ENCODE results near the gene SLC9A7. TPM values are rescaled to one million over a fixed set of nuclear protein-coding genes. Genes with fewer than 3 reads are reported as not detected.

SLC9A7 gene
- total RNA-seq, 1 experiment from 2014 or later = 20.9 TPM

GRCh38 chrX:46678232-46678631 lies 80.7 kb downstream of the SLC9A7 start:
- no peaks in the 10 kb centered on the region for H3K9me2 ChIP-seq (ENCODE audit: insufficient read depth)
- DNase-seq = no peak

GRCh38 chrX:46676399-46677356 lies 82.2 kb downstream of the SLC9A7 start:
- intact Hi-C loops (cut with micrococcal nuclease; ENCODE audit: unreplicated experiment) = no loop called here
- POLR2A ChIA-PET (ENCODE audit: unreplicated experiment) = no interaction called here
- Histone ChIP-seq H3K36me3 (ENCODE audit: low read depth) (no peaks in the 10 kb centered on the region), H2AFZ (no peak overlapping the region), H3F3A (ENCODE audit: insufficient read depth, low read depth) (no peaks in the 10 kb centered on the region), H3K4me1 (replicated peaks; ENCODE audit: insufficient read depth) (no peaks in the 10 kb centered on the region), H3K4me2 (no peak overlapping the region), H3K9me3 (ENCODE audit: insufficient read depth, low read depth) (no peaks in the 10 kb centered on the region), H4K20me1 (ENCODE audit: insufficient read depth) (no peaks in the 10 kb centered on the region), H3K27ac (no peak overlapping the region), H3K4me3 (no peak overlapping the region), H3K27me3 (ENCODE audit: insufficient read depth, low read depth) (no peaks in the 10 kb centered on the region), H3K79me2 (ENCODE audit: low read depth) (no peaks in the 10 kb centered on the region), H3K9me2 (ENCODE audit: insufficient read depth) (no peaks in the 10 kb centered on the region)
- CTCF ChIA-PET = no interaction called here
- TF ChIP-seq EZH2 (IDR thresholded peaks at IDR 0.05; ENCODE audit: low read depth) = no peak
- no peak for TF ChIP-seq CTCF (conservative IDR thresholded peaks at IDR 0.05)
- BruUV-seq (replicated peaks) = no TSS peak
- DNase-seq = no peak

More at GRCh38 chrX:46678232-46678631, 80.7 kb downstream of the SLC9A7 start:
- no peak for TF ChIP-seq EZH2 (IDR thresholded peaks at IDR 0.05; ENCODE audit: low read depth)
- no peak for TF ChIP-seq CTCF (conservative IDR thresholded peaks at IDR 0.05)
- POLR2A ChIA-PET (ENCODE audit: unreplicated experiment) = no interaction called here
- CTCF ChIA-PET = no interaction called here
- Histone ChIP-seq H3K4me1 (replicated peaks; ENCODE audit: insufficient read depth) (no peaks in the 10 kb centered on the region), H3K4me2 (no peak overlapping the region), H3K27me3 (ENCODE audit: insufficient read depth, low read depth) (no peaks in the 10 kb centered on the region), H3F3A (ENCODE audit: insufficient read depth, low read depth) (no peaks in the 10 kb centered on the region), H3K79me2 (ENCODE audit: low read depth) (no peaks in the 10 kb centered on the region), H3K36me3 (ENCODE audit: low read depth) (no peaks in the 10 kb centered on the region), H3K4me3 (no peak overlapping the region), H4K20me1 (ENCODE audit: insufficient read depth) (no peaks in the 10 kb centered on the region), H3K9me3 (ENCODE audit: insufficient read depth, low read depth) (no peaks in the 10 kb centered on the region), H2AFZ (no peak overlapping the region), H3K27ac (no peak overlapping the region)
- intact Hi-C loops (cut with micrococcal nuclease; ENCODE audit: unreplicated experiment) = no loop called here
- BruUV-seq (replicated peaks) = no TSS peak

GRCh38 chrX:46673620-46674359 lies 85.1 kb downstream of the SLC9A7 start:
- Histone ChIP-seq H3K4me1 (replicated peaks; ENCODE audit: insufficient read depth) (no peaks in the 10 kb centered on the region), H3K79me2 (ENCODE audit: low read depth) (no peaks in the 10 kb centered on the region), H3K36me3 (ENCODE audit: low read depth) (no peaks in the 10 kb centered on the region), H3K9me3 (ENCODE audit: insufficient read depth, low read depth) (no peaks in the 10 kb centered on the region), H4K20me1 (ENCODE audit: insufficient read depth) (no peaks in the 10 kb centered on the region), H3F3A (ENCODE audit: insufficient read depth, low read depth) (no peaks in the 10 kb centered on the region), H3K9me2 (ENCODE audit: insufficient read depth) (no peaks in the 10 kb centered on the region), H3K27me3 (ENCODE audit: insufficient read depth, low read depth) (no peaks in the 10 kb centered on the region), H3K4me3 (no peak overlapping the region), H3K4me2 (no peak overlapping the region), H3K27ac (no peak overlapping the region), H2AFZ (no peak overlapping the region)
- DNase-seq = no peak
- CTCF ChIA-PET = no interaction called here
- POLR2A ChIA-PET (ENCODE audit: unreplicated experiment) = no interaction called here
- intact Hi-C loops (cut with micrococcal nuclease; ENCODE audit: unreplicated experiment) = no loop called here
- BruUV-seq (replicated peaks) = no TSS peak
- no peak for TF ChIP-seq EZH2 (IDR thresholded peaks at IDR 0.05; ENCODE audit: low read depth)
- TF ChIP-seq CTCF (conservative IDR thresholded peaks at IDR 0.05) = no peak
